B cell (primary cell): ENCODE measurements around the gene SPSB3. TPM values are rescaled to one million over a fixed set of nuclear protein-coding genes. Genes with fewer than 3 reads are reported as not detected.

Experiments used
- ATAC-seq: fragments of 200-7000 bp; cut with Tn5 transposase; one replicate; pipeline ENCODE4 v1.10.0; 2021; ENCODE audit warnings: low read depth, mild to moderate bottlenecking, moderate number of reproducible peaks, moderate library complexity
- CTCF ChIA-PET: fragments of 350-600 bp; sonication (Branson Sonifier 250); formaldehyde crosslinking; loops from one replicate; lab custom pipeline; 2021; ENCODE audit warnings: antibody characterized with exemption, inconsistent platforms; lab: Charles Lee
- POLR2A ChIA-PET: fragments of 350-600 bp; sonication (Branson Sonifier 250); formaldehyde crosslinking; loops from one replicate; lab custom pipeline; 2021; ENCODE audit warnings: antibody characterized with exemption; lab: Charles Lee
- DNase-seq: peaks from one replicate; pipeline ENCODE4 v3.0.0; 2013
- H2AFZ ChIP-seq: 2 replicates; pipeline ENCODE4 v1.6.1; 2012; ENCODE audit warnings: mild to moderate bottlenecking, low read depth, low read length; ENCODE audit not compliant: insufficient read depth, poor library complexity, severe bottlenecking
- H3K27ac ChIP-seq, 2 donors: 1 replicate in 1 of 2; 2 replicates in 1 of 2; pipeline ENCODE4 v1.5.1; 2012 to 2013; ENCODE audit warnings: low read length in 2 of 2, mild to moderate bottlenecking in 2 of 2, moderate library complexity in 1 of 2
- H3K27me3 ChIP-seq, 4 experiments: fragments of 200-600 bp in 1 of 4; sonication (generic) in 1 of 4; replicated peaks in 1 of 4; 1 replicate in 2 of 4; 2 replicates in 2 of 4; pipeline versions ENCODE4 v1.6.1 to v1.7.0; 2013 to 2016; ENCODE audit warnings: low read length in 3 of 4, mild to moderate bottlenecking in 2 of 4, mixed read lengths in 1 of 4, moderate library complexity in 1 of 4; ENCODE audit not compliant: insufficient read depth in 4 of 4, control insufficient read depth in 3 of 4; ENCODE audit errors: control extremely low read depth in 1 of 4
- H3K36me3 ChIP-seq, 2 experiments: replicated peaks in 1 of 2; 1 replicate in 1 of 2; 2 replicates in 1 of 2; pipeline versions ENCODE4 v1.6.1 to v1.7.1; 2013; ENCODE audit warnings: low read length in 1 of 2; ENCODE audit not compliant: insufficient read depth in 2 of 2, control insufficient read depth in 1 of 2; ENCODE audit errors: control extremely low read depth in 1 of 2, extremely low read depth in 1 of 2
- H3K4me1 ChIP-seq, 2 donors: fragments of 200-600 bp in 1 of 2; sonication (generic) in 1 of 2; 1 replicate in 1 of 2; 2 replicates in 1 of 2; pipeline versions ENCODE4 v1.5.1 to v1.6.1; 2013 to 2017; ENCODE audit warnings: low read length in 2 of 2; ENCODE audit not compliant: control insufficient read depth in 2 of 2, insufficient read depth in 2 of 2
- H3K4me2 ChIP-seq: replicated peaks from 2 replicates; pipeline ENCODE3; 2012; ENCODE audit warnings: mild to moderate bottlenecking, low read depth, low read length; ENCODE audit not compliant: poor library complexity, severe bottlenecking
- H3K4me3 ChIP-seq, 5 experiments: fragments of 200-600 bp in 1 of 5; sonication (generic) in 1 of 5; 1 replicate in 3 of 5; 2 replicates in 2 of 5; pipeline versions ENCODE4 v1.5.1 to v1.7.0; 2011 to 2016; ENCODE audit warnings: low read length in 4 of 5, mild to moderate bottlenecking in 4 of 5, low read depth in 2 of 5, control low read depth in 1 of 5, moderate library complexity in 1 of 5; ENCODE audit not compliant: insufficient read depth in 1 of 5; ENCODE audit errors: control extremely low read depth in 1 of 5, extremely low read depth in 1 of 5
- H3K79me2 ChIP-seq: fragments of 200-600 bp; sonication (generic); one replicate; pipeline ENCODE4 v1.6.0; 2016; ENCODE audit warnings: low read length; ENCODE audit not compliant: control insufficient read depth, insufficient read depth
- H3K9ac ChIP-seq: fragments of 200-600 bp; sonication (generic); 2 replicates; pipeline ENCODE4 v1.6.1; 2017; ENCODE audit warnings: mild to moderate bottlenecking, low read length, moderate library complexity
- H3K9me3 ChIP-seq, 3 donors: one replicate each; pipeline versions ENCODE4 v1.6.1 to v1.7.1; 2013; ENCODE audit warnings: low read length in 2 of 3; ENCODE audit not compliant: control insufficient read depth in 2 of 3, insufficient read depth in 1 of 3; ENCODE audit errors: control extremely low read depth in 1 of 3
- H4K20me1 ChIP-seq: 2 replicates; pipeline ENCODE4 v1.6.0; 2012; ENCODE audit warnings: mild to moderate bottlenecking, low read length; ENCODE audit not compliant: insufficient read depth, control insufficient read depth, poor library complexity, severe bottlenecking
- H3K27ac Mint-ChIP-seq: one replicate; pipeline ENCODE4 v1.8.0; 2021; ENCODE audit warnings: mixed read lengths
- H3K27me3 Mint-ChIP-seq: one replicate; pipeline ENCODE4 v1.8.0; 2021; ENCODE audit warnings: mixed read lengths
- H3K4me1 Mint-ChIP-seq: one replicate; pipeline ENCODE4 v1.8.0; 2021; ENCODE audit warnings: mixed read lengths
- H3K4me3 Mint-ChIP-seq: one replicate; pipeline ENCODE4 v1.8.0; 2021; ENCODE audit warnings: mixed read lengths
- H3K9me3 Mint-ChIP-seq: one replicate; pipeline ENCODE4 v1.8.0; 2022; ENCODE audit warnings: mixed read lengths; ENCODE audit not compliant: insufficient read depth
- CTCF ChIP-seq: fragments of 200-600 bp; IDR thresholded peaks from one replicate; pipeline ENCODE4 v1.8.0; 2022; ENCODE audit warnings: antibody characterized with exemption, mild to moderate bottlenecking
- EZH2 ChIP-seq: IDR thresholded peaks from 2 replicates; pipeline ENCODE4 v1.6.1; 2012; ENCODE audit warnings: borderline replicate concordance, low read depth, mild to moderate bottlenecking, moderate library complexity, low read length; ENCODE audit not compliant: insufficient read depth, poor library complexity, severe bottlenecking
- WGBS: methylation state at CpG from one replicate; pipeline ENCODE4 v1.1.5; 2013; ENCODE audit warnings: missing lambda C conversion rate; ENCODE audit not compliant: insufficient coverage; 5-methylcytosine and 5-hydroxymethylcytosine counted together
- intact Hi-C: fragments of 100-400 bp; cut with micrococcal nuclease; formaldehyde crosslinking; loops from one replicate; pipeline ENCODE4 v1.10.0; 2022
- polyA plus RNA-seq: library from polyadenylated mRNA; depleted of rRNA; stranded (reverse); fragments of >200 nt; gene quantifications from 2 replicates; pipeline ENCODE4 v1.2.3, GENCODE V29; 2012
- total RNA-seq, 2 donors: library from RNA; stranded (reverse); fragments of 120-200 nt in 1 of 2; gene quantifications; 1 replicate in 1 of 2; 2 replicates in 1 of 2; pipeline versions ENCODE4 v1.2.3 to v1.2.4, GENCODE V29; 2013 to 2022

Gene SPSB3
- total and polyA plus RNA-seq, 2 donors (not counting 1 experiment from before 2014, with no cell fraction given): 91.2 to 264 TPM

- CTCF ChIA-PET: interaction anchor here (0.6 to 3.2 kb wide), 4 partner anchors 9 to 717 kb away, joined by 3 to 15 read pairs (median 6); partner anchors contain the start of genes MAPK8IP3, NUBP2 and SPSB3
- peak overlapping the region; percentile 81 for H2AFZ ChIP-seq
- intact Hi-C loops: loop anchor here (1.0 to 5.0 kb wide), 5 partner anchors 55 to 360 kb away; partner anchors contain the start of genes FAHD1, HAGH, JPT2 and MAPK8IP3
- Mint-ChIP-seq H3K27me3 (no peaks in the 10 kb centered on the region), H3K4me3 (peak overlapping the region; percentile 95), H3K9me3 (no peaks in the 10 kb centered on the region), H3K27ac (peak overlapping the region; percentile 97), H3K4me1 (peaks cover 24% of the 10 kb centered on the region)
- TF ChIP-seq EZH2 (no peak), CTCF (no peak)
- H3K4me3 ChIP-seq: peak overlapping the region; percentile 3 to 87 (median 82)
- ATAC-seq: no peak
- peak overlapping the region; percentile 99 for H3K4me2 ChIP-seq
- peak overlapping the region; percentile 22 to 90 for H3K27ac ChIP-seq
- peaks cover 0 to 29% of the 10 kb centered on the region in 2 experiments for H3K36me3 ChIP-seq
- peak; percentile 53 for DNase-seq
- POLR2A ChIA-PET: interaction anchor here (1.5 to 4.4 kb wide), 2 partner anchors 11 to 66 kb away, joined by 14 to 27 read pairs; partner anchors contain the start of genes MAPK8IP3, NUBP2 and SPSB3
- no peaks in the 10 kb centered on the region for H3K9me3 ChIP-seq
- peak overlapping the region; percentile 84 for H3K9ac ChIP-seq
- peaks cover 22 to 32% of the 10 kb centered on the region in 2 donors for H3K4me1 ChIP-seq
- no peaks in the 10 kb centered on the region for H3K27me3 ChIP-seq
- WGBS: 24% methylated on average over 17 of the region's 22 CpGs
- H3K79me2 ChIP-seq: peaks cover 31% of the 10 kb centered on the region
- peaks cover 56% of the 10 kb centered on the region for H4K20me1 ChIP-seq
These were observed 10.5 kb downstream of the SPSB3 start for GRCh38 chr16:1771864-1772361.
